ENCODE measurements around the gene PTPRA. TPM values are rescaled to one million over a fixed set of nuclear protein-coding genes. Genes with fewer than 3 reads are reported as not detected.

PTPRA gene
- total RNA-seq, 1 donor from 2014 or later, result 80.2 TPM

DNA sequence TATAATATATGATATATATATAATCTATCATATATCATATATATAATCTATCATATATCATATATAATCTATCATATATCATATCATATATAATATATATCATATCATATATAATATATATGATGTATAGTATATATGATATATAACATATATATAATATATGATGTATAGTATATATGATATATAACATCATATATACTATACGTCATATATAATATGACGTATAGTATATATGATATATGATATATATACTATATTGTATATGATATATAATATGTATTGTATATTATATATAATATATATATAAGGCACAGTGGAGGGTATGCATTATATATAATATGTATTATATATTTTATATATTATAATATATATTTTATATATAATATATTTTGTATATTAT lies 36.7 kb downstream of the PTPRA start:
- Mint-ChIP-seq H3K36me3 (ENCODE audit: unreplicated experiment) (peaks cover 5% of the 10 kb centered on the region), H3K4me3 (ENCODE audit: unreplicated experiment) (no peak overlapping the region), H3K4me1 (ENCODE audit: unreplicated experiment) (peaks cover 1% of the 10 kb centered on the region), H3K27me3 (ENCODE audit: unreplicated experiment) (no peaks in the 10 kb centered on the region), H3K9me3 (ENCODE audit: unreplicated experiment) (no peaks in the 10 kb centered on the region), H3K27ac (ENCODE audit: unreplicated experiment) (no peak overlapping the region)
- no peak for DNase-seq (ENCODE audit: extremely low spot score, unreplicated experiment)
- TF ChIP-seq, protein P1, sequence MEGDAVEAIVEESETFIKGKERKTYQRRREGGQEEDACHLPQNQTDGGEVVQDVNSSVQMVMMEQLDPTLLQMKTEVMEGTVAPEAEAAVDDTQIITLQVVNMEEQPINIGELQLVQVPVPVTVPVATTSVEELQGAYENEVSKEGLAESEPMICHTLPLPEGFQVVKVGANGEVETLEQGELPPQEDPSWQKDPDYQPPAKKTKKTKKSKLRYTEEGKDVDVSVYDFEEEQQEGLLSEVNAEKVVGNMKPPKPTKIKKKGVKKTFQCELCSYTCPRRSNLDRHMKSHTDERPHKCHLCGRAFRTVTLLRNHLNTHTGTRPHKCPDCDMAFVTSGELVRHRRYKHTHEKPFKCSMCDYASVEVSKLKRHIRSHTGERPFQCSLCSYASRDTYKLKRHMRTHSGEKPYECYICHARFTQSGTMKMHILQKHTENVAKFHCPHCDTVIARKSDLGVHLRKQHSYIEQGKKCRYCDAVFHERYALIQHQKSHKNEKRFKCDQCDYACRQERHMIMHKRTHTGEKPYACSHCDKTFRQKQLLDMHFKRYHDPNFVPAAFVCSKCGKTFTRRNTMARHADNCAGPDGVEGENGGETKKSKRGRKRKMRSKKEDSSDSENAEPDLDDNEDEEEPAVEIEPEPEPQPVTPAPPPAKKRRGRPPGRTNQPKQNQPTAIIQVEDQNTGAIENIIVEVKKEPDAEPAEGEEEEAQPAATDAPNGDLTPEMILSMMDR (IDR thresholded peaks at IDR 0.05), result no peak

DNA sequence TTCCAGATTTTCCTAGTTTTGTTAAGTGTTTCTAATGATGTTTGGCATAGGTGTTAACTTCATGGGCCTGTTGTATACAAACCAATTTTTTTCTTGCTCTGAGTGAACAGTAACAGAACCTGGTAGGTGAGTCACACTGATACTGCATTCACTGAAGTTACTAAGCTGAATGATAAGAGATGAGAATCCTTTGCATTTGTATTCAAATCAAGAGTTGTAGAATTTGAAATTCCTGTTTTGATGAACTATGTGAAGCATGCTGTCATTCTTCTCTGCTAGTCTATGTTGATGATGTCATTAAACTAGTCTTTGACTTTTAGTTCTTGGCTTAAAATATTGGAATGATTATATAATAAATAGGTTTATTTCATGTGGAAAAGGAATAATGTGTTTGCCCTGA lies 37.9 kb downstream of the PTPRA start:
- H3K4me3 Mint-ChIP-seq (ENCODE audit: unreplicated experiment), result no peak overlapping the region
- H3K27ac Mint-ChIP-seq (ENCODE audit: unreplicated experiment), result no peak overlapping the region
- H3K27me3 Mint-ChIP-seq (ENCODE audit: unreplicated experiment), result no peaks in the 10 kb centered on the region
- H3K36me3 Mint-ChIP-seq (ENCODE audit: unreplicated experiment), result peaks cover 5% of the 10 kb centered on the region
- TF ChIP-seq, protein P1 (IDR thresholded peaks at IDR 0.05), result no peak
- H3K4me1 Mint-ChIP-seq (ENCODE audit: unreplicated experiment), result peaks cover 1% of the 10 kb centered on the region
- no peaks in the 10 kb centered on the region for H3K9me3 Mint-ChIP-seq (ENCODE audit: unreplicated experiment)
- DNase-seq (ENCODE audit: extremely low spot score, unreplicated experiment), result no peak

DNA sequence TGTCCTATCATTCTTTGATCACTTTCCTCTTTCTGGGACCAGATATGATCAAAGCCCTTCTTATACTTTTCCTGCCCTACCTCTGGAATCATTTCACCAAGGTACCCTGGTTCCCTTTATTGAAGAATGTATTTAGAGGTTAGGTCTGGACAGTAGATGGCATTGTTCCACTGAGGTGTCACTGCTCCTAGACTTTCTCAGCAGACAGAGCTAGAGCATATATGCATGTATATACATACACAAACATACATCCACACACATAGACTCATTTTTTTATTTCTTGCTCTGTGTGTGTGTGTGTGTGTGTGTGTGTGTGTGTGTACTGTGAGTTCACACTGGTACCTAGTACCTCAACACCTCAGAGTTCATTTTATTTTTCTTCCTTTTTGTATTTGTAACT lies 40.9 kb downstream of the PTPRA start:
- Mint-ChIP-seq H3K4me1 (ENCODE audit: unreplicated experiment) (no peaks in the 10 kb centered on the region), H3K4me3 (ENCODE audit: unreplicated experiment) (no peak overlapping the region), H3K27ac (ENCODE audit: unreplicated experiment) (no peak overlapping the region), H3K9me3 (ENCODE audit: unreplicated experiment) (no peaks in the 10 kb centered on the region), H3K36me3 (ENCODE audit: unreplicated experiment) (peaks cover 7% of the 10 kb centered on the region), H3K27me3 (ENCODE audit: unreplicated experiment) (no peaks in the 10 kb centered on the region)
- no peak for DNase-seq (ENCODE audit: extremely low spot score, unreplicated experiment)
- TF ChIP-seq, protein P1 (IDR thresholded peaks at IDR 0.05), result peak; percentile 40

DNA sequence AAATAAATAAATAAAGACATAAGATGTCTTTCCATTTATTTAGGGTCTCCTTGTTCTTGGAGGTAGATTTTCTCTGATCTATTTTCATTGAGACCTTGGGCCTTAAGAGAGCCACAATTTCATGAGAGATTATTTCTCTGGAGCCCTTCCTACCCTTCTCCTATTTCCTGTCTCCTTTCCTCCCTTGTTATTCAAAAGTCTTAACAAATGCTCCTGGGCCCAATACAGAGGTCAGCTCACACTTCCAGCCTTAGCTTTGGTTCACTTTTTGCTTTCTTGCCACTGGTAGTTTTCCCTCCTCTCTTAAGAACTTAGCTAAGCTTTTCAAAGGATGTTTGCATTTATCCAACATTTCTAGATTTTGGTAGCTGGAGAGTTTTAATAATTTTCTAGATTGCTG lies 44.0 kb downstream of the PTPRA start:
- no peaks in the 10 kb centered on the region for H3K9me3 Mint-ChIP-seq (ENCODE audit: unreplicated experiment)
- no peak for DNase-seq (ENCODE audit: extremely low spot score, unreplicated experiment)
- H3K4me1 Mint-ChIP-seq (ENCODE audit: unreplicated experiment), result peaks cover 8% of the 10 kb centered on the region
- TF ChIP-seq, protein P1 (IDR thresholded peaks at IDR 0.05), result no peak
- no peak overlapping the region for H3K27ac Mint-ChIP-seq (ENCODE audit: unreplicated experiment)
- no peaks in the 10 kb centered on the region for H3K27me3 Mint-ChIP-seq (ENCODE audit: unreplicated experiment)
- no peak overlapping the region for H3K4me3 Mint-ChIP-seq (ENCODE audit: unreplicated experiment)
- H3K36me3 Mint-ChIP-seq (ENCODE audit: unreplicated experiment), result peaks cover 3% of the 10 kb centered on the region

DNA sequence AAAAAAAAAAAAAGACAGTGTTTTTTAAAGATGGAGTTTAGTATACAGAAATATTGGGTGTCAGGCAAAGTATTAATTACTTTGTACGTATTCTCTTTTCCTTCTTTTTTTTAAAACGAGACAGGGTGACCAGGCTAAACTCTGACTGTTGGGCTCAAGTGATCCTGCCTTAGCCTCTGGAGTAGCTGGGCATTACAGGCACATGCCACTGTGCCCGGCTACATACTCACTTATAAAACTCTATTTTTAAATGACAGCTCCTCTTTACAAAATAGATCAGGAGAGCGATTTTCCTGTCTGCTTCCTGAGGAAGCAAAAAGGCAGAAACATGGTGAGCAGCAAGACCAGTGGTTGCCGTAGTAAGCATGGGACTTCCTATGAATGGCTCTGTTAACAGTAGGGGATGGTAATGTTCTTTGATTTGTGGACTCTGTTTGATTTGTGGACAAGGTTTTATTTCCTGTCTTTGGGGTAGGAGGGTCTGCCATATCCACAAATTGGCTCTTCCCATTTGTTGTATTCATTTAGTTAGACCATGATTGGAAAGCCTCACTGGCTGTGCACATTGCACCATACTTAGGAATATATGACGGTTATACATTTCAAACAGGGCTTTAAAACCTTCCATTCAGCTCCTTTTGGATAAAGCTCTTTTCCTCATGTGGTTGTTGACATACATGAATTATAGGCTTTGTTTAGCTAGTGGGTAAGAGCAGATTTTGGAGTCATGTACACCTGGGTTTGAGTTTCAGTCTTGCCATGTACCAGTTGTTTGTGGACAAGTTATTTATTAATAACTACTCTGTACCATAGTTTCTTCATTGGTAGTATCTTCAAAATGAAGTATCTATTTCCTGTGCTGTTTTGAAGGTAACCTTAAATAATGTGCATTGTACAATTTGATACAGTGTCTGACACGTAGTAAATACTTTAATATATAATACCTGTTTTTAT lies 45.1 kb downstream of the PTPRA start:
- Mint-ChIP-seq H3K4me1 (ENCODE audit: unreplicated experiment) (peaks cover 8% of the 10 kb centered on the region), H3K36me3 (ENCODE audit: unreplicated experiment) (peaks cover 3% of the 10 kb centered on the region), H3K9me3 (ENCODE audit: unreplicated experiment) (no peaks in the 10 kb centered on the region), H3K4me3 (ENCODE audit: unreplicated experiment) (no peak overlapping the region), H3K27me3 (ENCODE audit: unreplicated experiment) (no peaks in the 10 kb centered on the region), H3K27ac (ENCODE audit: unreplicated experiment) (no peak overlapping the region)
- TF ChIP-seq, protein P1 (IDR thresholded peaks at IDR 0.05), result no peak
- no peak for DNase-seq (ENCODE audit: extremely low spot score, unreplicated experiment)
